HTERT RPE-1 (cell line): ENCODE data around the gene THRA.
"Not testable (repeated sequence)": the region's sequence is repeated elsewhere in the genome, so short reads cannot be mapped to it uniquely, and the experiment has no call there.

Experiments used
- in situ Hi-C: fragments of 300-500 bp; cut with MboI; formaldehyde crosslinking; loops from 4 replicates; pipeline ENCODE4 v1.14.3; 2020; ENCODE audit warnings: low sequenced_read_pairs

Gene THRA

GRCh38 chr17:40111221-40112128 is 48.7 kb downstream of the THRA start:
- in situ Hi-C loops: no loop called here

GRCh38 chr17:40112191-40112711 is 49.5 kb downstream of the THRA start:
- in situ Hi-C loops: no loop called here

- in situ Hi-C loops: no loop called here
These were observed 49.9 kb downstream of the THRA start for GRCh38 chr17:40112718-40113109.

- in situ Hi-C loops: no loop called here
These were observed 50.5 kb downstream of the THRA start for GRCh38 chr17:40113110-40113906.

- in situ Hi-C loops: no loop called here
These were observed 51.1 kb downstream of the THRA start for GRCh38 chr17:40113907-40114245.

GRCh38 chr17:40115101-40115436 is 52.3 kb downstream of the THRA start:
- in situ Hi-C loops: no loop called here

- in situ Hi-C loops: no loop called here
These were observed 58.7 kb downstream of the THRA start, which contains the start of gene MSL1 for GRCh38 chr17:40121181-40122135. Gene MSL1, plus strand, starts transcription at chr17:40121971. Its CDS starts 642 bp downstream, at chr17:40122613.

GRCh38 chr17:40122136-40122998 is 59.6 kb downstream of the THRA start:
- in situ Hi-C loops: no loop called here

- in situ Hi-C loops: no loop called here
These were observed 60.4 kb downstream of the THRA start for GRCh38 chr17:40122999-40123810.

GRCh38 chr17:40123811-40124114 is 61.0 kb downstream of the THRA start:
- in situ Hi-C loops: no loop called here

GRCh38 chr17:40124279-40125141 is 61.7 kb downstream of the THRA start:
- in situ Hi-C loops: no loop called here

- in situ Hi-C loops: no loop called here
These were observed 66.7 kb downstream of the THRA start for GRCh38 chr17:40129498-40129897.

GRCh38 chr17:40130352-40131042 is 67.7 kb downstream of the THRA start:
- in situ Hi-C loops: no loop called here

- in situ Hi-C loops: no loop called here
These were observed 71.4 kb downstream of the THRA start for GRCh38 chr17:40134184-40134583.

GRCh38 chr17:40135817-40136216 is 73.1 kb downstream of the THRA start:
- in situ Hi-C loops: no loop called here

- in situ Hi-C loops: no loop called here
These were observed 76.8 kb downstream of the THRA start for GRCh38 chr17:40139566-40140058.

GRCh38 chr17:40143166-40143565 is 80.4 kb downstream of the THRA start:
- in situ Hi-C loops: not testable (repeated sequence)
